HG03521 (cell line): ENCODE measurements around the gene SRSF8.
A peak's percentile ranks its signal among the peaks of the same experiment; 100 is the strongest.
"Not testable (repeated sequence)": the region's sequence is repeated elsewhere in the genome, so short reads cannot be mapped to it uniquely, and the experiment has no call there.

Source experiments
- ATAC-seq: cut with Tn5 transposase; IDR thresholded peaks from one replicate; pipeline ENCODE4 v1.9.1; 2021; ENCODE audit warnings: mild to moderate bottlenecking, moderate library complexity; ENCODE audit not compliant: unreplicated experiment

Gene SRSF8

GRCh38 chr11:95093548-95093947 lies 26.8 kb downstream of the SRSF8 start:
- no peak for ATAC-seq

- peak; percentile 79 for ATAC-seq
Observed at GRCh38 chr11:95095858-95096587, 29.3 kb downstream of the SRSF8 start.

- no peak for ATAC-seq
Observed at GRCh38 chr11:95097209-95097608, 30.5 kb downstream of the SRSF8 start.

GRCh38 chr11:95098826-95099225 lies 32.1 kb downstream of the SRSF8 start:
- ATAC-seq, result no peak

- no peak for ATAC-seq
Observed at GRCh38 chr11:95100191-95100648, 33.5 kb downstream of the SRSF8 start.

- no peak for ATAC-seq
Observed at GRCh38 chr11:95100856-95101507, 34.3 kb downstream of the SRSF8 start.

GRCh38 chr11:95101935-95102334 lies 35.2 kb downstream of the SRSF8 start:
- ATAC-seq, result no peak

GRCh38 chr11:95102733-95103132 lies 36.0 kb downstream of the SRSF8 start:
- ATAC-seq, result no peak

GRCh38 chr11:95103701-95104100 lies 37.0 kb downstream of the SRSF8 start:
- ATAC-seq, result no peak

GRCh38 chr11:95104121-95104830 lies 37.6 kb downstream of the SRSF8 start:
- no peak for ATAC-seq

- ATAC-seq, result no peak
Observed at GRCh38 chr11:95104856-95105255, 38.1 kb downstream of the SRSF8 start.

GRCh38 chr11:95108159-95108611 lies 41.5 kb downstream of the SRSF8 start:
- no peak for ATAC-seq

GRCh38 chr11:95108671-95109551 lies 42.2 kb downstream of the SRSF8 start:
- ATAC-seq, result no peak

- ATAC-seq, result not testable (repeated sequence)
Observed at GRCh38 chr11:95111471-95111870, 44.8 kb downstream of the SRSF8 start.

GRCh38 chr11:95111923-95112540 lies 45.3 kb downstream of the SRSF8 start:
- no peak for ATAC-seq

GRCh38 chr11:95115597-95115996 lies 48.9 kb downstream of the SRSF8 start:
- no peak for ATAC-seq

GRCh38 chr11:95119361-95120060 lies 52.8 kb downstream of the SRSF8 start:
- ATAC-seq, result no peak
